A673 (cell line): ENCODE results near the gene CARD11.

Experiments used
- EZH2 ChIP-seq: fragments of 200-600 bp; sonication (generic); IDR thresholded peaks from 2 replicates; pipeline ENCODE4 v1.6.1; 2017; ENCODE audit warnings: borderline replicate concordance, low read depth, mild to moderate bottlenecking, mixed read lengths, antibody characterized with exemption, low read length; ENCODE audit not compliant: poor library complexity, severe bottlenecking
- TF ChIP-seq, protein P1 (sequence below): fragments of 300-800, 200-600 bp; sonication (generic); conservative IDR thresholded peaks from 2 replicates; pipeline ENCODE4 v1.5.1; 2017; ENCODE audit warnings: low read depth, mild to moderate bottlenecking, antibody characterized with exemption, low read length, moderate library complexity, mixed read lengths

DNA sequence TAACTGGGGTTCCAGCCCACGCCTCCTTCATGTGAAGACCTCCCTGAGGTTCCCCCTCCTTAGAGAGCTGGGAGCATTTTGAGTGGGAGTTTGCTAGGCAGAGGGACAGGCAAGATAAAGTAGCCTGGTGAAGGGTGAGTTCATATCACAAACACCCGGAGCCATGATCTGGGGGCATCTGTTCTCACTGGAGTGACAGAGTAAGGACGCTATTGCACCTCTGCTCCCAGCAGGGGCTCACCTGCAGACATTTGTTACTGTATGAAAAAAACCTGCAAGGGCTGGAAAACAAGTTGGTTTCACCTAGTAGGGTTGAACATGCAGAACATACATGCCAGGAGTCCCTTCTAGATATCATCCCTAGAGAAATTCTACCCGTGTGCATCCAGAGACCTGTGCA lies 88.4 kb downstream of the CARD11 start:
- TF ChIP-seq, protein P1, sequence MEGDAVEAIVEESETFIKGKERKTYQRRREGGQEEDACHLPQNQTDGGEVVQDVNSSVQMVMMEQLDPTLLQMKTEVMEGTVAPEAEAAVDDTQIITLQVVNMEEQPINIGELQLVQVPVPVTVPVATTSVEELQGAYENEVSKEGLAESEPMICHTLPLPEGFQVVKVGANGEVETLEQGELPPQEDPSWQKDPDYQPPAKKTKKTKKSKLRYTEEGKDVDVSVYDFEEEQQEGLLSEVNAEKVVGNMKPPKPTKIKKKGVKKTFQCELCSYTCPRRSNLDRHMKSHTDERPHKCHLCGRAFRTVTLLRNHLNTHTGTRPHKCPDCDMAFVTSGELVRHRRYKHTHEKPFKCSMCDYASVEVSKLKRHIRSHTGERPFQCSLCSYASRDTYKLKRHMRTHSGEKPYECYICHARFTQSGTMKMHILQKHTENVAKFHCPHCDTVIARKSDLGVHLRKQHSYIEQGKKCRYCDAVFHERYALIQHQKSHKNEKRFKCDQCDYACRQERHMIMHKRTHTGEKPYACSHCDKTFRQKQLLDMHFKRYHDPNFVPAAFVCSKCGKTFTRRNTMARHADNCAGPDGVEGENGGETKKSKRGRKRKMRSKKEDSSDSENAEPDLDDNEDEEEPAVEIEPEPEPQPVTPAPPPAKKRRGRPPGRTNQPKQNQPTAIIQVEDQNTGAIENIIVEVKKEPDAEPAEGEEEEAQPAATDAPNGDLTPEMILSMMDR: no peak
- no peak for TF ChIP-seq EZH2
